ENCODE measurements around the gene PHF21B. TPM values are rescaled to one million over a fixed set of nuclear protein-coding genes. Genes with fewer than 3 reads are reported as not detected.

PHF21B gene
- total and polyA plus RNA-seq, 2 of the 8 experiments (the other 6 are each of a cell fraction or from before 2014, with no cell fraction given): 19.3 to 68.1 TPM

DNA sequence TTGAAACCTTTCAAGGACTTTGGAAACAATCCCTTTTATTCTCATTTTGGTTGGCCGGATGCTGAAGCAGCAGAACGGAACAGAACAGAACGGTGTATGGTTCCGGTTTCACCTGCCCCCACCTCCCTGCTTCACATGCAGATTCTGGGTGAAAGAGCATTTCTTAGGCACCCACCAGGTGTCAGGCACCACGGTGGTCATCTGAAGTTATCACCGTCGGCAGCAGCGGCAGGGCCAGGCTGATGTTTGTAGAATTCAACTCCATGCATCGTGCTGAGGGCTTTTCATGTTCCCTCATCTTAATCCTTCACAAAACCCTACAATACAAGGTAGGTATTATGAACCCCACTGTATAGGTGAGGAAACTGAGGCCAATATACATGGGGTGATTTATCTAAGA is 13.6 kb upstream of the PHF21B start:
- POLR2A ChIA-PET (ENCODE audit: partially characterized antibody): interaction anchor here (1.0 to 2.2 kb wide), 3 partner anchors 9 to 26 kb away, joined by 3 to 7 read pairs (median 4); no protein-coding TSS in a partner anchor
- Histone ChIP-seq H3K36me3 (ENCODE audit: control insufficient read depth in 2 of 4, insufficient read depth in 4 of 4, low read length in 3 of 4) (no peaks in the 10 kb centered on the region), H3K27me3 (replicated peaks in 1 of 4; ENCODE audit: control insufficient read depth in 3 of 4, extremely low read depth in 1 of 4, insufficient read depth in 3 of 4, low read length in 3 of 4) (no peaks in the 10 kb centered on the region; a peak in 1 of 7 replicates), H2BK12ac (ENCODE audit: low read depth, low read length) (peak overlapping the region; percentile 88; the same call in 1 of the 2 replicates), H2BK120ac (replicated peaks; ENCODE audit: low read depth, low read length) (no peak overlapping the region), H2BK20ac (ENCODE audit: low read length) (0 out of 2 replicates have a peak overlapping the region, but pooled peaks have one; percentile 49), H3K23ac (ENCODE audit: insufficient read length) (no peak overlapping the region), H3K79me1 (ENCODE audit: low read depth, low read length) (no peaks in the 10 kb centered on the region), H4K5ac (ENCODE audit: insufficient read length, low read depth, low read length) (no peak overlapping the region), H2BK5ac (ENCODE audit: low read depth, low read length) (peak overlapping the region; percentile 10; the same call in 1 of the 2 replicates), H3K9ac (replicated peaks in 1 of 4; ENCODE audit: extremely low read depth in 1 of 4, low read depth in 3 of 4, low read length in 3 of 4) (no peak overlapping the region), H3K56ac (replicated peaks; ENCODE audit: insufficient read length, low read depth, low read length) (no peak overlapping the region), H2BK15ac (ENCODE audit: low read length) (peak overlapping the region; percentile 3; the same call in 1 of the 2 replicates), H3K4me1 (replicated peaks in 1 of 4; ENCODE audit: control insufficient read depth in 3 of 4, insufficient read depth in 4 of 4, low read length in 3 of 4) (peaks cover 5 to 16% (median 5%) of the 10 kb centered on the region in 4 experiments; a peak in 6 of 7 replicates), H3K4me2 (ENCODE audit: insufficient read depth in 1 of 2, low read depth in 2 of 2, low read length in 2 of 2) (peak overlapping the region; percentile 7 to 45; a peak in 3 of 4 replicates), H3K79me2 (ENCODE audit: control insufficient read depth in 1 of 2, insufficient read depth in 2 of 2, low read length in 2 of 2) (no peaks in the 10 kb centered on the region), H4K91ac (replicated peaks; ENCODE audit: insufficient read length, low read length) (peak overlapping the region; percentile 58), H3K14ac (ENCODE audit: insufficient read length) (no peak overlapping the region), H3K4me3 (ENCODE audit: extremely low read depth in 1 of 4, insufficient read depth in 2 of 4, low read depth in 3 of 4, low read length in 4 of 4) (peak overlapping the region in 1 of 4 experiments; percentile 2; a peak in 1 of 8 replicates), H4K20me1 (replicated peaks in 1 of 2; ENCODE audit: control insufficient read depth in 1 of 2, insufficient read depth in 2 of 2, low read length in 2 of 2) (no peaks in the 10 kb centered on the region), H3K18ac (ENCODE audit: extremely low read depth, low read length) (peak overlapping the region; percentile 44; the same call in 1 of the 2 replicates), H3K27ac (ENCODE audit: low read depth, low read length) (no peak overlapping the region), H3K4ac (replicated peaks; ENCODE audit: insufficient read length, low read depth, low read length) (no peak overlapping the region), H2AFZ (ENCODE audit: low read length) (no peak overlapping the region), H2AK5ac (ENCODE audit: low read depth, low read length) (no peak overlapping the region), H4K8ac (ENCODE audit: extremely low read depth, insufficient read depth, low read length) (no peak overlapping the region), H3K23me2 (ENCODE audit: low read depth, low read length) (no peaks in the 10 kb centered on the region; the same call in 1 of the 2 replicates), H3K9me3 (ENCODE audit: insufficient read depth in 2 of 2, low read depth in 1 of 2, low read length in 1 of 2) (no peaks in the 10 kb centered on the region)
- peak; percentile 66 for FAIRE-seq
- no peak for DNase-seq (ENCODE audit: low read depth in 1 of 2, low spot score in 2 of 2)
- TF ChIP-seq BCL11A (IDR thresholded peaks at IDR 0.05; ENCODE audit: low read depth in 2 of 2, low read length in 2 of 2) (no peak), E2F6 (IDR thresholded peaks at IDR 0.05) (no peak), KDM1A (IDR thresholded peaks at IDR 0.05; ENCODE audit: borderline replicate concordance, low read length) (peak; percentile 53; the same call in 1 of the 2 replicates), CBX8 (IDR thresholded peaks at IDR 0.05; ENCODE audit: borderline replicate concordance, low read depth, low read length) (no peak)
- TF ChIP-seq, protein P1, sequence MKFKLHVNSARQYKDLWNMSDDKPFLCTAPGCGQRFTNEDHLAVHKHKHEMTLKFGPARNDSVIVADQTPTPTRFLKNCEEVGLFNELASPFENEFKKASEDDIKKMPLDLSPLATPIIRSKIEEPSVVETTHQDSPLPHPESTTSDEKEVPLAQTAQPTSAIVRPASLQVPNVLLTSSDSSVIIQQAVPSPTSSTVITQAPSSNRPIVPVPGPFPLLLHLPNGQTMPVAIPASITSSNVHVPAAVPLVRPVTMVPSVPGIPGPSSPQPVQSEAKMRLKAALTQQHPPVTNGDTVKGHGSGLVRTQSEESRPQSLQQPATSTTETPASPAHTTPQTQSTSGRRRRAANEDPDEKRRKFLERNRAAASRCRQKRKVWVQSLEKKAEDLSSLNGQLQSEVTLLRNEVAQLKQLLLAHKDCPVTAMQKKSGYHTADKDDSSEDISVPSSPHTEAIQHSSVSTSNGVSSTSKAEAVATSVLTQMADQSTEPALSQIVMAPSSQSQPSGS (IDR thresholded peaks at IDR 0.05; ENCODE audit: low read length): peak; percentile 14; the same call in 1 of the 2 replicates
- CTCF ChIA-PET (ENCODE audit: partially characterized antibody): interaction anchor here (0.9 kb wide), 1 partner anchor 93 kb away, joined by 3 read pairs; no protein-coding TSS in a partner anchor
- WGBS, 2 experiments (ENCODE audit: extremely low coverage in 1 of 2, insufficient coverage in 1 of 2, insufficient read length in 1 of 2, insufficient replicate concordance in 2 of 2, low coverage in 1 of 2, low lambda C conversion rate in 2 of 2, missing lambda C conversion rate in 1 of 2): 32% methylated on average over 9 of the region's 9 CpGs; no CpG with 5 or more reads in 1 of the 2 experiments

Data from H1 (cell line).